PC-9 (cell line): ENCODE data around the gene UBE2E2. TPM values are rescaled to one million over a fixed set of nuclear protein-coding genes. Genes with fewer than 3 reads are reported as not detected.

Source experiments
- BruUV-seq: library from RNA; stranded (reverse); fragments of 400-500 nt; replicated peaks from 2 replicates; lab custom pipeline; 2021; lab: Mats Ljungman, UMichigan
- CTCF ChIA-PET: fragments of 300-600 bp; sonication (Branson Sonifier 250); formaldehyde crosslinking; loops from one replicate; lab custom pipeline; 2022; ENCODE audit warnings: antibody characterized with exemption; lab: Charles Lee
- POLR2A ChIA-PET: fragments of 300-600 bp; sonication (Branson Sonifier 250); formaldehyde crosslinking; loops from one replicate; lab custom pipeline; 2022; ENCODE audit warnings: antibody characterized with exemption; ENCODE audit not compliant: unreplicated experiment; lab: Charles Lee
- DNase-seq, 2 experiments: peaks; one replicate each; pipeline versions ENCODE4 v3.0.0 to v3.0.0-alpha.2; 2015 to 2022; ENCODE audit warnings: mixed read lengths in 1 of 2
- H2AFZ ChIP-seq: fragments of 200-600 bp; sonication (generic); 2 replicates; pipeline ENCODE4 v1.8.1; 2017; ENCODE audit warnings: antibody characterized with exemption
- H3F3A ChIP-seq: fragments of 200-600 bp; sonication (generic); 2 replicates; pipeline ENCODE4 v1.8.1; 2017; ENCODE audit warnings: antibody characterized with exemption, mild to moderate bottlenecking, low read depth; ENCODE audit not compliant: insufficient read depth
- H3K27ac ChIP-seq: fragments of 200-600 bp; sonication (generic); 2 replicates; pipeline ENCODE4 v1.6.1; 2016; ENCODE audit warnings: mixed run types
- H3K27me3 ChIP-seq: fragments of 200-600 bp; sonication (generic); 2 replicates; pipeline ENCODE4 v1.6.1; 2016; ENCODE audit warnings: low read depth, mixed run types; ENCODE audit not compliant: insufficient read depth
- H3K36me3 ChIP-seq: fragments of 200-600 bp; sonication (generic); 2 replicates; pipeline ENCODE4 v1.6.1; 2016; ENCODE audit warnings: low read depth, mixed run types
- H3K4me1 ChIP-seq: fragments of 200-600 bp; sonication (generic); replicated peaks from 2 replicates; pipeline ENCODE4 v1.6.1; 2016; ENCODE audit warnings: mixed run types; ENCODE audit not compliant: insufficient read depth
- H3K4me2 ChIP-seq: fragments of 200-600 bp; sonication (generic); 2 replicates; pipeline ENCODE4 v1.6.1; 2017; ENCODE audit warnings: mixed run types
- H3K4me3 ChIP-seq: fragments of 200-600 bp; sonication (generic); 2 replicates; pipeline ENCODE4 v1.6.1; 2016; ENCODE audit warnings: mixed run types
- H3K79me2 ChIP-seq: fragments of 200-600 bp; sonication (generic); 2 replicates; pipeline ENCODE4 v1.6.1; 2017; ENCODE audit warnings: low read depth, mixed run types
- H3K9me2 ChIP-seq: fragments of 200-600 bp; sonication (generic); 2 replicates; pipeline ENCODE4 v1.8.1; 2017; ENCODE audit warnings: mild to moderate bottlenecking; ENCODE audit not compliant: insufficient read depth
- H3K9me3 ChIP-seq: fragments of 200-600 bp; sonication (generic); 2 replicates; pipeline ENCODE4 v1.8.1; 2016; ENCODE audit warnings: low read depth; ENCODE audit not compliant: insufficient read depth
- H4K20me1 ChIP-seq: fragments of 200-600 bp; sonication (generic); 2 replicates; pipeline ENCODE4 v1.8.1; 2017; ENCODE audit not compliant: insufficient read depth
- CTCF ChIP-seq: fragments of 200-600 bp; sonication (generic); conservative IDR thresholded peaks from 2 replicates; pipeline ENCODE4 v1.6.1; 2017; ENCODE audit warnings: mixed run types, antibody characterized with exemption, mild to moderate bottlenecking, moderate library complexity
- EZH2 ChIP-seq: fragments of 200-600 bp; sonication (generic); IDR thresholded peaks from 2 replicates; pipeline ENCODE4 v1.8.0; 2017; ENCODE audit warnings: antibody characterized with exemption, low read depth
- intact Hi-C: fragments of 100-400 bp; cut with micrococcal nuclease; formaldehyde crosslinking; loops from one replicate; pipeline ENCODE4 v1.10.0; 2022; ENCODE audit not compliant: unreplicated experiment
- total RNA-seq: library from RNA; stranded (reverse); gene quantifications from 2 replicates; pipeline ENCODE4 v1.2.3, GENCODE V29; 2021

Gene UBE2E2
- total RNA-seq, 1 experiment from 2014 or later, result 48.7 TPM

DNA sequence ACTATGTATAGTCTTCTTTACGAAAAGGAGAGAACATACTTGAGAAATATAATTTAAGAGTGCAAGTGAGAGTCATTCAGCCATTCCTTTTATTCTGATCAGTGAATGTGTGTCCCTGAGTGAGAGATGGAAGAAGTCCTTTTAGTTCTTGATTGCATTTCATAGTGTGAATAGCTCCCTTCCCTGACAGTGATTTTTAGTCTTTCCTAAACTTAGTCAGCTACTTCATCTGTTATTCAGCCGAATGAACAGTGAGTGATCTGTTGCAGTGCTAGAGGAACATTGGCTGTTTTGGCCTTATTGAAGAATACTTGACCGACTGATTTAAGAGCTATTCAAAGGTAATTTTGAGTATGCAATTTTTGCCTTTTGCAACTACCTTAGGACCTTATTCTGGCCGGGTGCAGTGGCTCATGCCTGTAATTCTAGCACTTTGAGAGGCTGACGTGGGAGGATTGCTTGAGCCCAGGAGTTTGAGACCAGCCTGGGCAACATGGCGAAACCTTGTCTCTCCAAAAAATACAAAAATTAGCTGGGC is 45.5 kb downstream of the UBE2E2 start:
- no peaks in the 10 kb centered on the region for H3K27me3 ChIP-seq
- H2AFZ ChIP-seq, result no peak overlapping the region
- no peak overlapping the region for H3K4me3 ChIP-seq
- H3K9me2 ChIP-seq, result no peaks in the 10 kb centered on the region
- peaks cover 14% of the 10 kb centered on the region for H4K20me1 ChIP-seq
- no TSS peak for BruUV-seq
- peaks cover 55% of the 10 kb centered on the region for H3K79me2 ChIP-seq
- ChIA-PET POLR2A (no interaction called here), CTCF (no interaction called here)
- intact Hi-C loops, result no loop called here
- H3F3A ChIP-seq, result no peaks in the 10 kb centered on the region
- no peaks in the 10 kb centered on the region for H3K4me1 ChIP-seq
- H3K9me3 ChIP-seq, result no peaks in the 10 kb centered on the region
- TF ChIP-seq CTCF (no peak), EZH2 (no peak)
- H3K4me2 ChIP-seq, result no peak overlapping the region
- no peak overlapping the region for H3K27ac ChIP-seq
- DNase-seq, result no peak
- H3K36me3 ChIP-seq, result no peaks in the 10 kb centered on the region

DNA sequence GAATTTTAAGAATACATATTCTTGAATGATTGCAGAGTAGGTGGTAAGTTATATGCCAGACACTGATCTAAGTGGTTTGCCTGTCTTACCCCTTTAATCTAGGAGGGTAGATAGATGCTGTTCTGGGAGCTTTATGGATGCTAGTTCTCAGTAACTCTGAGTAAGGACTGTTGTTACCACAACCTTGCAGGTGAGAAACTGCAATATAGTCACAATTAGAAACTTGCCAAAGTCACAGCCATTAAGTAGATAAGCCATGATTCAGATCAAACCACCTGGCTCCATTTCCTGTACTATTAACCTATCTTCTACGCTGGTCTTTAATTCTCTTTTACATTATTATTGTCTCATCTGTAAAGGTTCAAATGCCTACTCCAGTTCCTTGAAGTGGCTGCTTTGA is 46.8 kb downstream of the UBE2E2 start:
- no peaks in the 10 kb centered on the region for H3K9me2 ChIP-seq
- no peak overlapping the region for H3K4me2 ChIP-seq
- no TSS peak for BruUV-seq
- TF ChIP-seq EZH2 (no peak), CTCF (no peak)
- no peak overlapping the region for H2AFZ ChIP-seq
- H3K79me2 ChIP-seq, result peaks cover 56% of the 10 kb centered on the region
- no peaks in the 10 kb centered on the region for H3K4me1 ChIP-seq
- POLR2A ChIA-PET, result no interaction called here
- H3K4me3 ChIP-seq, result no peak overlapping the region
- no peaks in the 10 kb centered on the region for H3K36me3 ChIP-seq
- no peak for DNase-seq
- peaks cover 14% of the 10 kb centered on the region for H4K20me1 ChIP-seq
- no peaks in the 10 kb centered on the region for H3K9me3 ChIP-seq
- CTCF ChIA-PET, result no interaction called here
- no peaks in the 10 kb centered on the region for H3F3A ChIP-seq
- intact Hi-C loops, result no loop called here
- H3K27ac ChIP-seq, result no peak overlapping the region
- no peaks in the 10 kb centered on the region for H3K27me3 ChIP-seq

- Histone ChIP-seq H3K79me2 (peaks cover 54% of the 10 kb centered on the region), H3K27ac (no peak overlapping the region), H3K9me2 (no peaks in the 10 kb centered on the region), H2AFZ (no peak overlapping the region), H3K4me3 (no peak overlapping the region), H3F3A (no peaks in the 10 kb centered on the region), H3K4me2 (no peak overlapping the region), H3K4me1 (no peaks in the 10 kb centered on the region), H3K27me3 (no peaks in the 10 kb centered on the region), H4K20me1 (peaks cover 14% of the 10 kb centered on the region), H3K9me3 (no peaks in the 10 kb centered on the region), H3K36me3 (no peaks in the 10 kb centered on the region)
- POLR2A ChIA-PET, result no interaction called here
- DNase-seq, result no peak
- CTCF ChIA-PET, result no interaction called here
- TF ChIP-seq CTCF, result no peak
- no TSS peak for BruUV-seq
- intact Hi-C loops, result no loop called here
Measured at GRCh38 chr3:23252122-23252521, 49.0 kb downstream of the UBE2E2 start.
